Measurements from ENCODE around the gene SIGLEC6. TPM values are rescaled to one million over a fixed set of nuclear protein-coding genes. Genes with fewer than 3 reads are reported as not detected.

Gene SIGLEC6
- polyA plus RNA-seq, 3 donors: 0.16 TPM; not detected in 2

- no peak for DNase-seq
Measured at GRCh38 chr19:51477344-51477743, 54.1 kb downstream of the SIGLEC6 start.

GRCh38 chr19:51476164-51476563 is 55.3 kb downstream of the SIGLEC6 start:
- DNase-seq: no peak

GRCh38 chr19:51473009-51473707 is 58.3 kb downstream of the SIGLEC6 start:
- DNase-seq: peak; percentile 38

- no peak for DNase-seq
Measured at GRCh38 chr19:51472607-51473006, 58.9 kb downstream of the SIGLEC6 start.

- no peak for DNase-seq
Measured at GRCh38 chr19:51471527-51471926, 59.9 kb downstream of the SIGLEC6 start.

GRCh38 chr19:51470966-51471365 is 60.5 kb downstream of the SIGLEC6 start:
- no peak for DNase-seq

GRCh38 chr19:51469629-51470028 is 61.8 kb downstream of the SIGLEC6 start:
- no peak for DNase-seq

GRCh38 chr19:51469162-51469561 is 62.3 kb downstream of the SIGLEC6 start:
- no peak for DNase-seq

GRCh38 chr19:51468545-51468920 is 62.9 kb downstream of the SIGLEC6 start:
- DNase-seq: no peak

- DNase-seq: no peak
Measured at GRCh38 chr19:51467864-51468544, 63.5 kb downstream of the SIGLEC6 start.

Other genes starting within 250 kb of the SIGLEC6 start
- 1 to 10 TPM; 1.9 to 4.7 (median 3.5) TPM for gene IGLON5, start 220.0 kb downstream of the SIGLEC6 start, polyA plus RNA-seq (ENCODE audit: insufficient read length in 3 of 3)
- gene VSIG10L, start 189.5 kb downstream of the SIGLEC6 start, polyA plus RNA-seq (ENCODE audit: insufficient read length in 3 of 3): 1 to 10 TPM; 4.1 to 5.8 (median 5.6) TPM
- 100 to 1,000 TPM; 143 to 171 (median 160) TPM for gene ETFB, start 165.3 kb downstream of the SIGLEC6 start, polyA plus RNA-seq (ENCODE audit: insufficient read length in 3 of 3)
- 1 to 10 TPM; 1.8 to 2.7 (median 2.6) TPM for gene CLDND2, start 162.7 kb downstream of the SIGLEC6 start, polyA plus RNA-seq (ENCODE audit: insufficient read length in 3 of 3)
- gene NKG7, start 159.0 kb downstream of the SIGLEC6 start, polyA plus RNA-seq (ENCODE audit: insufficient read length in 3 of 3): 1 to 10 TPM; 1.6 to 2.1 (median 1.8) TPM
- under 1 TPM; 0.35 to 0.60 (median 0.44) TPM for gene LIM2, start 143.7 kb downstream of the SIGLEC6 start, polyA plus RNA-seq (ENCODE audit: insufficient read length in 3 of 3)
- gene C19orf84, start 141.1 kb downstream of the SIGLEC6 start, polyA plus RNA-seq (ENCODE audit: insufficient read length in 3 of 3): under 1 TPM; 0.22 to 0.39 (median 0.36) TPM
- 1 to 10 TPM; 1.1 to 1.7 (median 1.6) TPM for gene SIGLEC10, start 114.0 kb downstream of the SIGLEC6 start, polyA plus RNA-seq (ENCODE audit: insufficient read length in 3 of 3)
- gene SIGLEC8, start 73.2 kb downstream of the SIGLEC6 start, polyA plus RNA-seq (ENCODE audit: insufficient read length in 3 of 3): under 1 TPM in 1 of 3 donors, not detected in 2; 0.10 TPM
- not detected for gene CEACAM18, start 53.1 kb downstream of the SIGLEC6 start, polyA plus RNA-seq (ENCODE audit: insufficient read length in 3 of 3)
- gene SIGLEC12, start 29.9 kb downstream of the SIGLEC6 start, polyA plus RNA-seq (ENCODE audit: insufficient read length in 3 of 3): under 1 TPM in 2 of 3 donors, not detected in 1; 0.13 to 0.19 TPM
- 10 to 100 TPM; 15.3 to 22.0 (median 17.3) TPM for gene ZNF175, start 39.6 kb upstream of the SIGLEC6 start, polyA plus RNA-seq (ENCODE audit: insufficient read length in 3 of 3)
- gene SIGLEC5, start 98.7 kb upstream of the SIGLEC6 start, polyA plus RNA-seq (ENCODE audit: insufficient read length in 3 of 3): under 1 TPM in 2 of 3 donors, not detected in 1; 0.26 to 0.40 TPM
- under 1 TPM; 0.25 to 0.92 (median 0.54) TPM for gene SIGLEC14, start 115.2 kb upstream of the SIGLEC6 start, polyA plus RNA-seq (ENCODE audit: insufficient read length in 3 of 3)
- gene SPACA6, start 161.7 kb upstream of the SIGLEC6 start, polyA plus RNA-seq (ENCODE audit: insufficient read length in 3 of 3): 10 to 100 TPM; 16.4 to 27.6 (median 24.1) TPM
- gene HAS1, start 192.3 kb upstream of the SIGLEC6 start, polyA plus RNA-seq (ENCODE audit: insufficient read length in 3 of 3): under 1 TPM in 2 of 3 donors, not detected in 1; 0.13 TPM
- gene FPR1, start 220.2 kb upstream of the SIGLEC6 start, polyA plus RNA-seq (ENCODE audit: insufficient read length in 3 of 3): 1 to 10 TPM in 2 of 3 donors, under 1 TPM in 1; 0.88 to 1.5 (median 1.3) TPM
- under 1 TPM in 2 of 3 donors, not detected in 1; 0.15 to 0.19 TPM for gene FPR2, start 229.5 kb upstream of the SIGLEC6 start, polyA plus RNA-seq (ENCODE audit: insufficient read length in 3 of 3)